IPS-15b (cell line): ENCODE measurements around the gene RIC3.

Source experiments
- H3K27me3 ChIP-seq: one replicate; pipeline ENCODE4 v1.6.1; 2013; ENCODE audit warnings: low read length; ENCODE audit not compliant: control insufficient read depth, insufficient read depth
- H3K36me3 ChIP-seq: one replicate; pipeline ENCODE4 v1.6.1; 2013; ENCODE audit warnings: low read length; ENCODE audit not compliant: control insufficient read depth, insufficient read depth
- H3K4me1 ChIP-seq: one replicate; pipeline ENCODE4 v1.6.1; 2013; ENCODE audit warnings: mild to moderate bottlenecking, low read length; ENCODE audit not compliant: control insufficient read depth, insufficient read depth
- H3K4me3 ChIP-seq: one replicate; pipeline ENCODE4 v1.5.1; 2013; ENCODE audit warnings: low read depth, low read length
- H3K9ac ChIP-seq: one replicate; pipeline ENCODE4 v1.6.1; 2013; ENCODE audit warnings: low read depth, mild to moderate bottlenecking, low read length
- H3K9me3 ChIP-seq: one replicate; pipeline ENCODE4 v1.6.1; 2013; ENCODE audit warnings: mild to moderate bottlenecking, low read length; ENCODE audit not compliant: control insufficient read depth, insufficient read depth

Gene RIC3

GRCh38 chr11:8122173-8122764 lies 46.6 kb downstream of the RIC3 start:
- H3K27me3 ChIP-seq, result no peaks in the 10 kb centered on the region
- H3K9ac ChIP-seq, result no peak overlapping the region

DNA sequence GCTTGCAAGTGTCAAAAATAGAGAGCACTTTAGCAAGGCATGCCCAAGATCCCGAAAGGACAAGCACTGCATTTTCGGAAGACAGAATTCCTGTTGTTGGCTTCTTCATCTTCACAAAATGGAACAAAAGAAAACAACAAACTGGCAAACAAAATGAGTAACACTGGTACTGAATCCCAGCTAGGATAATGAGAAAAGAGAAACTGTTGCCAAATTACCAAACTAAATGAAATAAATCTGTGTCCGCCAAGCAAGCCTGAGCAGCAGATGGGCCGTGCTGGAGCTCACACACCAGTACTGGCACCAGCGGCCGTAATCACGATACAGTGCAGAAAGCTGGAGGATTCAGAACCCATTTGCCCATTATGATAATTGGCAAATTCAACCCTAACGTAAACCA lies 57.2 kb downstream of the RIC3 start:
- Histone ChIP-seq H3K9ac (no peak overlapping the region), H3K36me3 (peaks cover 8% of the 10 kb centered on the region), H3K9me3 (no peaks in the 10 kb centered on the region), H3K4me1 (no peaks in the 10 kb centered on the region), H3K4me3 (no peak overlapping the region), H3K27me3 (no peaks in the 10 kb centered on the region)

More at GRCh38 chr11:8122173-8122764, 46.6 kb downstream of the RIC3 start:
- Histone ChIP-seq H3K4me1 (no peaks in the 10 kb centered on the region), H3K36me3 (no peaks in the 10 kb centered on the region), H3K4me3 (no peak overlapping the region), H3K9me3 (no peaks in the 10 kb centered on the region)

DNA sequence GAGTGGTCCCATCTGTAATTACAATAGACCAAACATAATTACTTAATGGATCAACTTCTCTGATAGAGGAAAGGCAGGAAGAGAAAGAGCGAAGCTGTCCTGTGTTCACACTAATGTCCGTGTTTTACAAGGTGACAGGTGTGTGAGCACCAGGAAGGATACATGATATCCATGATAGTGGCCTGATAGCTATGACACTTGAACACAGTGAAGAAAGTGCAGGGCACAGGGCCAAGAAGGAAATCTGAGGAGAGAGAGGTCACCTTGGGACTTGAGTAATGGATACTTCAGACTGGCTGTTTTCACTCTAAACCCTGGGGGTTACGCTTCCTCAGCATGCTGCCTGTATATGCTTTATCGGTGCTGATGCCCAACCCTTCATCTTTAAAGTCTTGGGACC lies 58.4 kb downstream of the RIC3 start:
- no peaks in the 10 kb centered on the region for H3K27me3 ChIP-seq
- H3K9ac ChIP-seq, result no peak overlapping the region
- no peaks in the 10 kb centered on the region for H3K4me1 ChIP-seq
- peaks cover 8% of the 10 kb centered on the region for H3K36me3 ChIP-seq
- H3K4me3 ChIP-seq, result no peak overlapping the region
- no peaks in the 10 kb centered on the region for H3K9me3 ChIP-seq

GRCh38 chr11:8109675-8110074 lies 59.1 kb downstream of the RIC3 start:
- peaks cover 8% of the 10 kb centered on the region for H3K36me3 ChIP-seq
- no peaks in the 10 kb centered on the region for H3K4me1 ChIP-seq
- no peak overlapping the region for H3K9ac ChIP-seq
- no peak overlapping the region for H3K4me3 ChIP-seq
- H3K9me3 ChIP-seq, result no peaks in the 10 kb centered on the region
- H3K27me3 ChIP-seq, result no peaks in the 10 kb centered on the region

DNA sequence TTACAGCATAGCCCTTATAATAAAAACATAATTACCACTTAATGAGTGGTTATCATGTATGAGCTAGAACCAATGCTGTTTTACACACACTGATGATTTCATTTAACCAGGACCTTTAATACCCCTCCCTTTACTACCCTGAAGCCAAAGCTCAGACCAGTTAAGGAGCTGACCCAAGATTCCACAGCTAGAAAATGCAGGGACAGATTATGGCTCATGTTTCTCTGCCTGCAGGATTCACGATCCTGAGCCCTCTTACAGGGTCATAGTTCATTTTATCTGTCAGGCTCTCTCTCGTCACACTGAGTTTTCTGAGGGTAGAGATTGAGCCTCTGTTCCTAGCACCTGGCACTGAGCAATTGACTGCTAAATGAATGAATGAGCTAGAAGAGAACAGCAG lies 60.4 kb downstream of the RIC3 start:
- Histone ChIP-seq H3K36me3 (peaks cover 12% of the 10 kb centered on the region), H3K9me3 (no peaks in the 10 kb centered on the region), H3K4me1 (no peaks in the 10 kb centered on the region), H3K27me3 (no peaks in the 10 kb centered on the region), H3K9ac (no peak overlapping the region), H3K4me3 (no peak overlapping the region)

DNA sequence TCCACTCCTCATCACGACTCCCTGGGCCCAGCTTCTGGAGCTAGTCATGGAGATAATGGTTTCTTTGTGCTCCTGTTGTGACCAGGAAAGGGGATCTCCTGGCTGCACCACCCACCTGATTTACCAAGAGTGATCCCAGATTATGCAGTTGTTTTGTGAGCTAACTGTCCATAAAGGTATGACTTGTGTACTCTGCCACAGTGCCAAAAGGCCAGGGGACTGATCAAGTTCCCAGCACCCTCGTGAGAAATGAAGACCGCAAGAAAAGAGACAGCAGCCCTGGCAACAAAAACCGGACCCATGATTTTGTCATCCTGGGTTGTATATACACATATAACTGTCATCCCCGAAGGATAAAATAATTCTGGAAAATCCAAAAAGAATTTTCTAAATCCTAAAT lies 61.2 kb downstream of the RIC3 start:
- H3K36me3 ChIP-seq, result peaks cover 14% of the 10 kb centered on the region
- H3K27me3 ChIP-seq, result no peaks in the 10 kb centered on the region
- no peaks in the 10 kb centered on the region for H3K4me1 ChIP-seq
- H3K9ac ChIP-seq, result no peak overlapping the region
- no peak overlapping the region for H3K4me3 ChIP-seq
- H3K9me3 ChIP-seq, result no peaks in the 10 kb centered on the region

GRCh38 chr11:8106679-8107078 lies 62.1 kb downstream of the RIC3 start:
- Histone ChIP-seq H3K4me3 (no peak overlapping the region), H3K27me3 (no peaks in the 10 kb centered on the region), H3K36me3 (peaks cover 19% of the 10 kb centered on the region)

GRCh38 chr11:8105666-8106065 lies 63.2 kb downstream of the RIC3 start:
- H3K9me3 ChIP-seq, result no peaks in the 10 kb centered on the region
- H3K4me1 ChIP-seq, result no peaks in the 10 kb centered on the region
- no peak overlapping the region for H3K9ac ChIP-seq
- no peaks in the 10 kb centered on the region for H3K27me3 ChIP-seq
- H3K36me3 ChIP-seq, result peaks cover 20% of the 10 kb centered on the region
- no peak overlapping the region for H3K4me3 ChIP-seq

More at GRCh38 chr11:8106679-8107078, 62.1 kb downstream of the RIC3 start:
- H3K9me3 ChIP-seq, result no peaks in the 10 kb centered on the region
- H3K9ac ChIP-seq, result no peak overlapping the region
- H3K4me1 ChIP-seq, result no peaks in the 10 kb centered on the region

- H3K27me3 ChIP-seq, result no peaks in the 10 kb centered on the region
- H3K36me3 ChIP-seq, result peaks cover 14% of the 10 kb centered on the region
- no peak overlapping the region for H3K9ac ChIP-seq
- H3K4me1 ChIP-seq, result no peaks in the 10 kb centered on the region
- H3K9me3 ChIP-seq, result no peaks in the 10 kb centered on the region
- H3K4me3 ChIP-seq, result no peak overlapping the region
Measured at GRCh38 chr11:8105133-8105532, 63.7 kb downstream of the RIC3 start.

DNA sequence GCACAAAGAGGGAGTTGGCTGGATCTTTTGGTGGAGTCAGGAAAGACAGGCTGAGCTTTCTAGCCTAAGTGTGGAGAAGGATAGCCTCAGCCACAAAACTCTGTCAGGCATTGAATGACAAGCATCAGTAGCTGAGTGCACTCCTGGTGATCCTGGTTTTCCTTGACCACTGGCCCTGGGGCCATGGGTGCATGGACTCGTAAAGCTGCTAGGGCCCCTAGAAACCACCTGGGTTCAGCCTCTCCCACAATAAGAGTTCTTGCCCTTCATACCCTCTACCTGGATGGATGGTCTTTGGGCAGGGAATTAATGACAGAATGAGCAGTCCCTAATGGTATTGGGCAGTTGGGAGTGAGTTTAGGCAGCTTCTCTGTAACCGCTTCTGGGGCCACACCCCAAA lies 64.9 kb downstream of the RIC3 start:
- Histone ChIP-seq H3K4me1 (no peaks in the 10 kb centered on the region), H3K4me3 (no peak overlapping the region), H3K27me3 (no peaks in the 10 kb centered on the region), H3K9ac (no peak overlapping the region), H3K36me3 (peaks cover 11% of the 10 kb centered on the region), H3K9me3 (no peaks in the 10 kb centered on the region)

- Histone ChIP-seq H3K9me3 (no peaks in the 10 kb centered on the region), H3K4me1 (no peaks in the 10 kb centered on the region), H3K36me3 (peaks cover 17% of the 10 kb centered on the region), H3K27me3 (no peaks in the 10 kb centered on the region), H3K4me3 (no peak overlapping the region), H3K9ac (no peak overlapping the region)
Measured at GRCh38 chr11:8102965-8103364, 65.9 kb downstream of the RIC3 start.

DNA sequence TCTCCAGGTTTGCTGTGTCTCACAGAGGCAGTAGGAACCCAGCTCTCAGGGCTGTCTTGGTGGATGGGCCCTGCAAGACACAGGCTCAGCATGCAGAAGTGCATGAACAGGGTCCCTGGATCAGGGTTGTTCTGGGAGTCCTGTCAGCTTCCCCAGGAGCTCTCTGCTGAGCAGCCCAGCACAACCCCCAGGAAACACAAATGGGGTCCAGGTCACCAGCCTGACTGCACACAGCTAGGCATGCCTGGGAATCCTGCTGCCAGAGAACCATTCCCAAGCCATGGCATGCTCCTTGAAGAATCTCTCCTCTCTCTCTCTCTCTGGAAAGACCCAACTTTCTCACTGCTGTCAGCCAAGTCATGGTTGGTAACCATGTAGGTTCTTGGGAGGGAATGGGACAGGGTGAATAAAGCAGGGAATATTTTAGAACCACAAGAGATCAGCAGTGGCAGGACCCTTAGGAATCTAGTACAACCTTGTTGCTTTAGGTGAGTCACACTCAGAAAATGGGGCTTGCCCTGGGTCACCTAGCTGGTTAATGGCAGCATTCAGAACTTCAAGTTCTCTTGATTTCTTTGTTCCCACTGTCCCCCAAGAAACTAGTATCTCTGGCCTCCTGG lies 66.4 kb downstream of the RIC3 start:
- Histone ChIP-seq H3K9ac (no peak overlapping the region), H3K9me3 (no peaks in the 10 kb centered on the region), H3K36me3 (peaks cover 18% of the 10 kb centered on the region)

More for the DNA sequence above, 66.4 kb downstream of the RIC3 start:
- no peaks in the 10 kb centered on the region for H3K27me3 ChIP-seq
- H3K4me1 ChIP-seq, result no peaks in the 10 kb centered on the region
- no peak overlapping the region for H3K4me3 ChIP-seq
